HG03442 (cell line): ENCODE results near the gene MUC5AC.
"Not testable (repeated sequence)": the region's sequence is repeated elsewhere in the genome, so short reads cannot be mapped to it uniquely, and the experiment has no call there.

ENCODE experiments used
- ATAC-seq: cut with Tn5 transposase; IDR thresholded peaks from one replicate; pipeline ENCODE4 v1.9.1; 2021; ENCODE audit warnings: mild to moderate bottlenecking, moderate library complexity; ENCODE audit not compliant: unreplicated experiment

MUC5AC gene

GRCh38 chr11:1147792-1148191 lies 10.0 kb upstream of the MUC5AC start:
- ATAC-seq: no peak

GRCh38 chr11:1148752-1149180 lies 9.0 kb upstream of the MUC5AC start:
- no peak for ATAC-seq

GRCh38 chr11:1149545-1149944 lies 8.2 kb upstream of the MUC5AC start:
- no peak for ATAC-seq

- no peak for ATAC-seq
Observed at GRCh38 chr11:1150116-1150515, 7.6 kb upstream of the MUC5AC start.

- no peak for ATAC-seq
Observed at GRCh38 chr11:1150769-1151365, 6.9 kb upstream of the MUC5AC start.

- ATAC-seq: no peak
Observed at GRCh38 chr11:1151366-1152315, 6.1 kb upstream of the MUC5AC start.

GRCh38 chr11:1152316-1153104 lies 5.2 kb upstream of the MUC5AC start:
- no peak for ATAC-seq

- no peak for ATAC-seq
Observed at GRCh38 chr11:1153105-1153950, 4.4 kb upstream of the MUC5AC start.

GRCh38 chr11:1153951-1154493 lies 3.7 kb upstream of the MUC5AC start:
- ATAC-seq: no peak

- ATAC-seq: not testable (repeated sequence)
Observed at GRCh38 chr11:1154656-1155055, 3.1 kb upstream of the MUC5AC start.

- no peak for ATAC-seq
Observed at GRCh38 chr11:1155274-1155693, 2.5 kb upstream of the MUC5AC start.

GRCh38 chr11:1156506-1157340 lies 1.0 kb upstream of the MUC5AC start:
- ATAC-seq: no peak

- ATAC-seq: no peak
Observed at GRCh38 chr11:1157341-1157644, 460 bp upstream of the MUC5AC start.

- no peak for ATAC-seq
Observed at GRCh38 chr11:1158681-1159487, 1.1 kb downstream of the MUC5AC start.

GRCh38 chr11:1159488-1160220 lies 1.9 kb downstream of the MUC5AC start:
- not testable (repeated sequence) for ATAC-seq

GRCh38 chr11:1160231-1161101 lies 2.7 kb downstream of the MUC5AC start:
- no peak for ATAC-seq
